Activated CD8-positive, alpha-beta memory T cell treated with anti-CD3 and anti-CD28 coated beads, Interleukin-2, amount 10 ng/mL, durations not matched to agents 7 days and 5 days (primary cell): ENCODE data around the gene TPSB2. TPM values are rescaled to one million over a fixed set of nuclear protein-coding genes. Genes with fewer than 3 reads are reported as not detected.

Source experiments
- ATAC-seq: fragments of 150-1000 bp; cut with Tn5 transposase; one replicate; pipeline ENCODE4 v1.10.0; 2021; ENCODE audit warnings: moderate library complexity
- CTCF ChIA-PET: fragments of 350-600 bp; sonication (Branson Sonifier 250); formaldehyde crosslinking; loops from one replicate; lab custom pipeline; 2021; ENCODE audit warnings: antibody characterized with exemption; lab: Charles Lee
- DNase-seq: peaks from one replicate; pipeline ENCODE4 v3.0.0-alpha.2; 2020
- H3K27ac Mint-ChIP-seq: one replicate; pipeline ENCODE4 v1.8.0; 2021; ENCODE audit warnings: mild to moderate bottlenecking, mixed read lengths
- H3K27me3 Mint-ChIP-seq: one replicate; pipeline ENCODE4 v1.8.0; 2021; ENCODE audit warnings: mixed read lengths
- H3K36me3 Mint-ChIP-seq: one replicate; pipeline ENCODE4 v1.8.0; 2021; ENCODE audit warnings: mild to moderate bottlenecking, mixed read lengths
- H3K4me1 Mint-ChIP-seq: one replicate; pipeline ENCODE4 v1.8.0; 2021; ENCODE audit warnings: mixed read lengths
- H3K4me3 Mint-ChIP-seq: one replicate; pipeline ENCODE4 v1.8.0; 2021; ENCODE audit warnings: mild to moderate bottlenecking, moderate library complexity, mixed read lengths
- H3K9me3 Mint-ChIP-seq: one replicate; pipeline ENCODE4 v1.8.0; 2022; ENCODE audit warnings: low read depth, mixed read lengths
- total RNA-seq, 2 experiments: library from RNA; stranded (reverse); gene quantifications; one replicate each; pipeline ENCODE4 v1.2.3, GENCODE V29; 2021

Gene TPSB2
- total RNA-seq, 2 experiments from 2014 or later: not detected

GRCh38 chr16:1215574-1216295, 14.2 kb downstream of the TPSB2 start:
- Mint-ChIP-seq H3K27me3 (no peaks in the 10 kb centered on the region), H3K4me3 (no peak overlapping the region), H3K9me3 (no peaks in the 10 kb centered on the region), H3K4me1 (no peaks in the 10 kb centered on the region), H3K27ac (no peak overlapping the region), H3K36me3 (no peaks in the 10 kb centered on the region)
- no peak for DNase-seq
- ATAC-seq: no peak
- CTCF ChIA-PET: no interaction called here

- Mint-ChIP-seq H3K4me1 (no peaks in the 10 kb centered on the region), H3K27ac (no peak overlapping the region), H3K4me3 (no peak overlapping the region), H3K36me3 (no peaks in the 10 kb centered on the region), H3K27me3 (no peaks in the 10 kb centered on the region), H3K9me3 (no peaks in the 10 kb centered on the region)
- no peak for ATAC-seq
- no peak for DNase-seq
- CTCF ChIA-PET: no interaction called here
These were observed 15.3 kb downstream of the TPSB2 start for GRCh38 chr16:1214719-1215118.

- Mint-ChIP-seq H3K4me3 (no peak overlapping the region), H3K9me3 (no peaks in the 10 kb centered on the region), H3K36me3 (no peaks in the 10 kb centered on the region), H3K4me1 (no peaks in the 10 kb centered on the region), H3K27ac (no peak overlapping the region), H3K27me3 (no peaks in the 10 kb centered on the region)
- no peak for ATAC-seq
- no peak for DNase-seq
- CTCF ChIA-PET: no interaction called here
These were observed 16.1 kb downstream of the TPSB2 start for GRCh38 chr16:1213796-1214372.

GRCh38 chr16:1213231-1213630, 16.8 kb downstream of the TPSB2 start:
- Mint-ChIP-seq H3K4me3 (no peak overlapping the region), H3K27ac (no peak overlapping the region), H3K36me3 (no peaks in the 10 kb centered on the region), H3K9me3 (no peaks in the 10 kb centered on the region), H3K27me3 (no peaks in the 10 kb centered on the region), H3K4me1 (peaks cover 2% of the 10 kb centered on the region)
- ATAC-seq (no peak), DNase-seq (no peak)
- CTCF ChIA-PET: no interaction called here

- Mint-ChIP-seq H3K27me3 (no peaks in the 10 kb centered on the region), H3K9me3 (no peaks in the 10 kb centered on the region), H3K27ac (no peak overlapping the region), H3K4me1 (peaks cover 4% of the 10 kb centered on the region), H3K36me3 (no peaks in the 10 kb centered on the region), H3K4me3 (no peak overlapping the region)
- CTCF ChIA-PET: no interaction called here
- ATAC-seq (no peak), DNase-seq (no peak)
These were observed 17.3 kb downstream of the TPSB2 start for GRCh38 chr16:1212616-1213194.

GRCh38 chr16:1211451-1212268, 18.3 kb downstream of the TPSB2 start:
- Mint-ChIP-seq H3K9me3 (no peaks in the 10 kb centered on the region), H3K4me3 (no peak overlapping the region), H3K36me3 (no peaks in the 10 kb centered on the region), H3K4me1 (peaks cover 4% of the 10 kb centered on the region), H3K27ac (no peak overlapping the region), H3K27me3 (no peaks in the 10 kb centered on the region)
- CTCF ChIA-PET: no interaction called here
- ATAC-seq (no peak), DNase-seq (no peak)

GRCh38 chr16:1210461-1210860, 19.5 kb downstream of the TPSB2 start:
- ATAC-seq (no peak), DNase-seq (no peak)
- H3K9me3 Mint-ChIP-seq: no peaks in the 10 kb centered on the region
- H3K27me3 Mint-ChIP-seq: no peaks in the 10 kb centered on the region
- H3K36me3 Mint-ChIP-seq: no peaks in the 10 kb centered on the region
- no peak overlapping the region for H3K27ac Mint-ChIP-seq
- peaks cover 4% of the 10 kb centered on the region for H3K4me1 Mint-ChIP-seq
- CTCF ChIA-PET: no interaction called here
- H3K4me3 Mint-ChIP-seq: no peak overlapping the region

GRCh38 chr16:1209081-1209480, 20.9 kb downstream of the TPSB2 start:
- Mint-ChIP-seq H3K27ac (no peak overlapping the region), H3K36me3 (no peaks in the 10 kb centered on the region), H3K27me3 (no peaks in the 10 kb centered on the region), H3K9me3 (no peaks in the 10 kb centered on the region), H3K4me1 (peaks cover 4% of the 10 kb centered on the region), H3K4me3 (no peak overlapping the region)
- no peak for DNase-seq
- ATAC-seq: no peak
- CTCF ChIA-PET: no interaction called here

GRCh38 chr16:1208239-1208830, 21.6 kb downstream of the TPSB2 start:
- DNase-seq: peak; percentile 54
- no peaks in the 10 kb centered on the region for H3K36me3 Mint-ChIP-seq
- H3K4me1 Mint-ChIP-seq: peaks cover 4% of the 10 kb centered on the region
- CTCF ChIA-PET: no interaction called here
- H3K4me3 Mint-ChIP-seq: peak overlapping the region; percentile 44
- H3K27me3 Mint-ChIP-seq: no peaks in the 10 kb centered on the region
- ATAC-seq: peak; percentile 79
- peak overlapping the region; percentile 76 for H3K27ac Mint-ChIP-seq
- H3K9me3 Mint-ChIP-seq: no peaks in the 10 kb centered on the region

GRCh38 chr16:1206786-1207185, 23.2 kb downstream of the TPSB2 start:
- DNase-seq: no peak
- no peak for ATAC-seq
- H3K27ac Mint-ChIP-seq: no peak overlapping the region
- no peaks in the 10 kb centered on the region for H3K9me3 Mint-ChIP-seq
- no peak overlapping the region for H3K4me3 Mint-ChIP-seq
- H3K27me3 Mint-ChIP-seq: no peaks in the 10 kb centered on the region
- peaks cover 4% of the 10 kb centered on the region for H3K4me1 Mint-ChIP-seq
- H3K36me3 Mint-ChIP-seq: no peaks in the 10 kb centered on the region
- CTCF ChIA-PET: no interaction called here

GRCh38 chr16:1206326-1206725, 23.7 kb downstream of the TPSB2 start:
- no peak overlapping the region for H3K4me3 Mint-ChIP-seq
- DNase-seq (no peak), ATAC-seq (no peak)
- CTCF ChIA-PET: no interaction called here
- no peaks in the 10 kb centered on the region for H3K27me3 Mint-ChIP-seq
- no peak overlapping the region for H3K27ac Mint-ChIP-seq
- H3K9me3 Mint-ChIP-seq: no peaks in the 10 kb centered on the region
- no peaks in the 10 kb centered on the region for H3K36me3 Mint-ChIP-seq
- peaks cover 4% of the 10 kb centered on the region for H3K4me1 Mint-ChIP-seq

- Mint-ChIP-seq H3K36me3 (no peaks in the 10 kb centered on the region), H3K4me3 (no peak overlapping the region), H3K27me3 (no peaks in the 10 kb centered on the region), H3K9me3 (no peaks in the 10 kb centered on the region), H3K4me1 (peaks cover 4% of the 10 kb centered on the region), H3K27ac (no peak overlapping the region)
- CTCF ChIA-PET: no interaction called here
- ATAC-seq (no peak), DNase-seq (no peak)
These were observed 25.1 kb downstream of the TPSB2 start for GRCh38 chr16:1204933-1205332.

GRCh38 chr16:1202274-1202673, 27.7 kb downstream of the TPSB2 start:
- H3K27me3 Mint-ChIP-seq: no peaks in the 10 kb centered on the region
- CTCF ChIA-PET: no interaction called here
- H3K4me3 Mint-ChIP-seq: no peak overlapping the region
- no peaks in the 10 kb centered on the region for H3K4me1 Mint-ChIP-seq
- ATAC-seq: no peak
- DNase-seq: no peak
- no peaks in the 10 kb centered on the region for H3K36me3 Mint-ChIP-seq
- H3K9me3 Mint-ChIP-seq: no peaks in the 10 kb centered on the region
- no peak overlapping the region for H3K27ac Mint-ChIP-seq
